ENCODE data around the gene XKR7.

Gene XKR7

DNA sequence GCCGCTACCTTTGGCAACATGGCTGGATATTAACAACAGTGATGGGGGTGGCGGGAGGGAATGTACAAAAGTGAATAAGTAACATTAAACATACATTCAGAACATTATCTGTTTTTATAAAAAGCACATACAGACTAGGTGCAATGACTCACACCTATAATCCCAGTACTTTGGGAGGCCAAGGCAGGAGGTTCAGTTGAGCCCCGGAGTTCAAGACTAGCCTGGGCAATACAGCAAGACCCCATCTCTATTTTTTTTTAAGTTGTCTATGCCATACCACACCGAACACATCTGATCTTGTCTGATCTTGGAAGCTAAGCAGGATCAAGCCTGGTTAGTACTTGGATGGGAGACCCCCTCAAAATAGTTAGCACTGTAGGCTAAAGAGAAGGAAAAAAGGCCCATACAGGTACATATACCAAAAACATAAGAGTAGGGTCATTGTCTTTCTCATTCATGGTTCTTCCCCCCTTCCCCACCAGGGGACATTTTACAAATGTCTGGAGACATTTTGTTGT lies 82.4 kb downstream of the XKR7 start:
- TF ChIP-seq, protein P1, sequence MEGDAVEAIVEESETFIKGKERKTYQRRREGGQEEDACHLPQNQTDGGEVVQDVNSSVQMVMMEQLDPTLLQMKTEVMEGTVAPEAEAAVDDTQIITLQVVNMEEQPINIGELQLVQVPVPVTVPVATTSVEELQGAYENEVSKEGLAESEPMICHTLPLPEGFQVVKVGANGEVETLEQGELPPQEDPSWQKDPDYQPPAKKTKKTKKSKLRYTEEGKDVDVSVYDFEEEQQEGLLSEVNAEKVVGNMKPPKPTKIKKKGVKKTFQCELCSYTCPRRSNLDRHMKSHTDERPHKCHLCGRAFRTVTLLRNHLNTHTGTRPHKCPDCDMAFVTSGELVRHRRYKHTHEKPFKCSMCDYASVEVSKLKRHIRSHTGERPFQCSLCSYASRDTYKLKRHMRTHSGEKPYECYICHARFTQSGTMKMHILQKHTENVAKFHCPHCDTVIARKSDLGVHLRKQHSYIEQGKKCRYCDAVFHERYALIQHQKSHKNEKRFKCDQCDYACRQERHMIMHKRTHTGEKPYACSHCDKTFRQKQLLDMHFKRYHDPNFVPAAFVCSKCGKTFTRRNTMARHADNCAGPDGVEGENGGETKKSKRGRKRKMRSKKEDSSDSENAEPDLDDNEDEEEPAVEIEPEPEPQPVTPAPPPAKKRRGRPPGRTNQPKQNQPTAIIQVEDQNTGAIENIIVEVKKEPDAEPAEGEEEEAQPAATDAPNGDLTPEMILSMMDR (IDR thresholded peaks at IDR 0.05) = no peak

DNA sequence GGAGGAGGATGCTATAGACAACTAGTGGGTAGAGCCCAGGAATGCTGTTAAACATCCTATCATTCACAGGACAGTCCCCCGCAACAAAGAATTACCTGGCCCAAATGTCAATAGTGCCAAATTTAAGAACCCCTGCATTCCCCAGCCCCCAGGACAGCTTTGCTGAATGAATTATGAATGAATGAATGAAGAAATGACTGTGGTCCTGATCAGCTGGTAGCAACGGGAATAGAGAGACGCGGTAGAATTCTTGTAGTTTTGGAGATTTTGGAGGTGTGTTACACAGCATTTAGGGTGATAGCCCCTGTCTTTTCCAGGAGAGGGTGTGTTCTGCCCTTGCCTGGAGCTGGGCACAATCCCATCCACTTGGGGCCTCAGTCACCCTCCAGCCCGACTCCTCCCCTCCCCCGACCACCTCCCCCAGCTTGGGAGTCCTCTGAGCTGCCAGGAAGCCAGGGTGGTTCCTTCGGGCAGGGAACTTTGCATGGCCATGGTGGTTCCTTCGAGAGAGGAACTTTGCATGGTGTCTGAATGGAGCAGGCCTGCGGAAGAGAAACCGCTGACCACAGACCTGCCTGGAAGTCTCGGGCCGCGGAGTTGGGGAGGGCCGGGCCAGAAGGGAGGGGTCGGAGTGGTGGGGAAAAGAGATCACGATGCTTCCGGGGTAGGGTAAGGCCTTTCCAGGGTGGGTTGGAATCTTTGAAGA lies 83.1 kb downstream of the XKR7 start:
- TF ChIP-seq, protein P1 (IDR thresholded peaks at IDR 0.05) = no peak

GRCh38 chr20:32051720-32052089 lies 83.8 kb downstream of the XKR7 start:
- TF ChIP-seq, protein P1 (IDR thresholded peaks at IDR 0.05) = no peak

- TF ChIP-seq, protein P1 (IDR thresholded peaks at IDR 0.05) = no peak
Observed at GRCh38 chr20:32052090-32052777, 84.3 kb downstream of the XKR7 start, which contains the start of gene HCK. HCK (plus strand) TSS chr20:32052242.

- TF ChIP-seq, protein P1 (IDR thresholded peaks at IDR 0.05) = no peak
Observed at GRCh38 chr20:32052778-32053362, 84.9 kb downstream of the XKR7 start.

All from LNCAP (cell line).